Cardiac muscle cell (in vitro differentiated cells and primary cell): ENCODE measurements around the gene CENPN. TPM values are rescaled to one million over a fixed set of nuclear protein-coding genes. Genes with fewer than 3 reads are reported as not detected.

ENCODE experiments used
- DNase-seq, 2 donors: peaks; one replicate each; pipeline versions ENCODE4 v3.0.0 to v3.0.0-alpha.2; 2010 to 2017; ENCODE audit warnings: low read depth in 1 of 2, low spot score in 1 of 2
- H3K27ac ChIP-seq: fragments of 200-600 bp; sonication (generic); 2 replicates; pipeline ENCODE4 v1.5.1; 2016
- H3K27me3 ChIP-seq: fragments of 200-600 bp; sonication (generic); 2 replicates; pipeline ENCODE4 v1.6.0; 2016; ENCODE audit warnings: control low read depth
- H3K36me3 ChIP-seq: fragments of 200-600 bp; sonication (generic); 2 replicates; pipeline ENCODE4 v1.5.1; 2016; ENCODE audit warnings: control low read depth
- H3K4me1 ChIP-seq: fragments of 200-600 bp; sonication (generic); 2 replicates; pipeline ENCODE4 v1.8.1; 2017; ENCODE audit warnings: low read depth, mild to moderate bottlenecking, mixed run types
- H3K4me3 ChIP-seq: fragments of 200-600 bp; sonication (generic); 2 replicates; pipeline ENCODE4 v1.5.1; 2016; ENCODE audit warnings: mild to moderate bottlenecking
- H3K9me3 ChIP-seq: fragments of 200-600 bp; sonication (generic); 2 replicates; pipeline ENCODE4 v1.5.1; 2017; ENCODE audit warnings: low read depth, mild to moderate bottlenecking, control low read depth
- CTCF ChIP-seq: IDR thresholded peaks from 2 replicates; pipeline ENCODE4 v1.5.1; 2012; ENCODE audit warnings: low read depth, mild to moderate bottlenecking, low read length
- polyA plus RNA-seq: library from polyadenylated mRNA; unstranded; fragments of >200 nt; fragmentation: Nextera tagmentation; extraction: Ambion mirVana; gene quantifications from 2 replicates; pipeline ENCODE4 v1.2.1, GENCODE V29; 2016
- total RNA-seq: library from RNA; depleted of rRNA; stranded (reverse); fragments of >200 nt; gene quantifications from 2 replicates; pipeline ENCODE4 v1.2.3, GENCODE V29; 2016

Gene CENPN
- total and polyA plus RNA-seq, 2 experiments from 2014 or later: 16.3 to 22.1 TPM

GRCh38 chr16:81040842-81041241, 33.8 kb downstream of the CENPN start:
- Histone ChIP-seq H3K4me1 (peaks cover 25% of the 10 kb centered on the region), H3K4me3 (no peak overlapping the region), H3K36me3 (peaks cover 30% of the 10 kb centered on the region), H3K27me3 (no peaks in the 10 kb centered on the region), H3K27ac (no peak overlapping the region), H3K9me3 (no peaks in the 10 kb centered on the region)
- TF ChIP-seq CTCF: no peak
- no peak for DNase-seq

GRCh38 chr16:81041696-81042095, 34.7 kb downstream of the CENPN start:
- Histone ChIP-seq H3K27me3 (no peaks in the 10 kb centered on the region), H3K4me3 (no peak overlapping the region), H3K27ac (no peak overlapping the region), H3K4me1 (peaks cover 25% of the 10 kb centered on the region), H3K9me3 (no peaks in the 10 kb centered on the region), H3K36me3 (peaks cover 30% of the 10 kb centered on the region)
- no peak for TF ChIP-seq CTCF
- DNase-seq: no peak

GRCh38 chr16:81042821-81043220, 35.8 kb downstream of the CENPN start:
- Histone ChIP-seq H3K27ac (no peak overlapping the region), H3K27me3 (no peaks in the 10 kb centered on the region)

GRCh38 chr16:81053761-81054160, 46.7 kb downstream of the CENPN start:
- TF ChIP-seq CTCF: no peak
- Histone ChIP-seq H3K27ac (no peak overlapping the region), H3K36me3 (no peaks in the 10 kb centered on the region), H3K4me1 (no peaks in the 10 kb centered on the region), H3K27me3 (no peaks in the 10 kb centered on the region), H3K9me3 (no peaks in the 10 kb centered on the region), H3K4me3 (no peak overlapping the region)
- no peak for DNase-seq

More at GRCh38 chr16:81042821-81043220, 35.8 kb downstream of the CENPN start:
- Histone ChIP-seq H3K4me3 (no peak overlapping the region), H3K36me3 (peaks cover 30% of the 10 kb centered on the region), H3K4me1 (peaks cover 19% of the 10 kb centered on the region), H3K9me3 (no peaks in the 10 kb centered on the region)
- DNase-seq: no peak
- TF ChIP-seq CTCF: no peak

DNA sequence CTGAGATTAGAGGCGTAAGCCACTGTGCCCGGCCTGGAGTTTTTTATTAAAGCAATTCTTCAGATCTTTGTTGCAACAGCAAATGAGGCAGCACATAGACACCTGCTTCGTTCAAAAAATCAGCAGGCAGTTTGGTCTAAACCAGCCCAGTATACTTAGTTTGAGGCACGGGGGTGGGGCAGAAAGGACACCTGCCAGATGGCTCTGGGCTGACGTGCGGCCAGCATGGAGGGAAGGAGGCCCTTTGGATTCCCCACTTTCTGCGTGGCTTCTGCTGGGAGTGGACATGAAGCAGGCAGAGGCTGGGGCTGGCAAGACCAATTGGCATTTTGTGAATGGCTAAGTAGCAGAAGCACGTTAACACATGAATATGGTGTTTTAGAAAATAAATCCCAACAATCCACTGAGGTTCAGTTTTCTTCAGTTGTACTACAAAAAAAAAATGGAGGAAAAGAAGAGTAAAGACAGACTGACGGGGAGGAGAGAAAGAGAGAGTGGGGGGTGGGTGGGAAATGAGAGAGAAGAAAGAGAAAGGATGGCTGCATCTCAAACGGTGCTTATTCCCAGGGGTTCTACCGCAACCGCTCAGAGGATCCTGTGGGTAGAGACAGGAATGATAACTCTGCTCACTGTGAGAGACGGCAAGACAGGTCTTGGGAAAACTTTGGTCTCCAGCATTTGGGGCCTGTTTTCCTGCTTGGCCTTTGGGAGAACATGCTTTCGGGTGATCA, 53.7 kb downstream of the CENPN start:
- Histone ChIP-seq H3K4me1 (no peaks in the 10 kb centered on the region), H3K4me3 (no peak overlapping the region), H3K27me3 (no peaks in the 10 kb centered on the region), H3K9me3 (no peaks in the 10 kb centered on the region), H3K27ac (no peak overlapping the region), H3K36me3 (no peaks in the 10 kb centered on the region)
- no peak for DNase-seq
- no peak for TF ChIP-seq CTCF
